ENCODE measurements around the gene KRT32.
"Not testable (repeated sequence)": the region's sequence is repeated elsewhere in the genome, so short reads cannot be mapped to it uniquely, and the experiment has no call there.

The KRT32 gene

GRCh38 chr17:41422586-41422985, 44.6 kb downstream of the KRT32 start:
- DNase-seq: not testable (repeated sequence)

GRCh38 chr17:41421617-41422016, 45.6 kb downstream of the KRT32 start:
- DNase-seq: no peak

GRCh38 chr17:41421116-41421515, 46.1 kb downstream of the KRT32 start:
- DNase-seq: no peak

GRCh38 chr17:41420134-41420533, 47.1 kb downstream of the KRT32 start:
- no peak for DNase-seq

GRCh38 chr17:41419716-41420115, 47.5 kb downstream of the KRT32 start:
- DNase-seq: no peak

- DNase-seq: no peak
These were observed 48.9 kb downstream of the KRT32 start for GRCh38 chr17:41418116-41418860.

GRCh38 chr17:41417576-41418015, 49.6 kb downstream of the KRT32 start:
- no peak for DNase-seq

GRCh38 chr17:41417127-41417526, 50.1 kb downstream of the KRT32 start:
- DNase-seq: no peak

- no peak for DNase-seq
These were observed 50.7 kb downstream of the KRT32 start for GRCh38 chr17:41416479-41416878.

GRCh38 chr17:41415833-41416335, 51.3 kb downstream of the KRT32 start:
- DNase-seq: no peak

- no peak for DNase-seq
These were observed 51.8 kb downstream of the KRT32 start for GRCh38 chr17:41415411-41415810.

GRCh38 chr17:41413982-41414381, 53.2 kb downstream of the KRT32 start:
- no peak for DNase-seq

- no peak for DNase-seq
These were observed 53.7 kb downstream of the KRT32 start for GRCh38 chr17:41413353-41413957.

GRCh38 chr17:41411072-41411840, 55.9 kb downstream of the KRT32 start:
- no peak for DNase-seq

All from right hindlimb (tissue), 1 donor.